Activated naive CD4-positive, alpha-beta T cell treated with anti-CD3 and anti-CD28 coated beads for 36 hours (primary cell): ENCODE data around the gene TNRC6A. TPM values are rescaled to one million over a fixed set of nuclear protein-coding genes. Genes with fewer than 3 reads are reported as not detected.
"Not testable (repeated sequence)": the region's sequence is repeated elsewhere in the genome, so short reads cannot be mapped to it uniquely, and the experiment has no call there.

ENCODE experiments used
- CTCF ChIA-PET: fragments of 350-600 bp; sonication (Branson Sonifier 250); formaldehyde crosslinking; loops from one replicate; lab custom pipeline; 2021; ENCODE audit warnings: antibody characterized with exemption; lab: Charles Lee
- DNase-seq: peaks from one replicate; pipeline ENCODE4 v3.0.0-alpha.2; 2020
- H3K27ac Mint-ChIP-seq: one replicate; pipeline ENCODE4 v1.8.0; 2021; ENCODE audit warnings: mild to moderate bottlenecking, mixed read lengths
- H3K27me3 Mint-ChIP-seq: one replicate; pipeline ENCODE4 v1.8.0; 2021; ENCODE audit warnings: low read depth, mixed read lengths
- H3K36me3 Mint-ChIP-seq: one replicate; pipeline ENCODE4 v1.8.0; 2021; ENCODE audit warnings: low read depth, mixed read lengths
- H3K4me1 Mint-ChIP-seq: one replicate; pipeline ENCODE4 v1.8.0; 2021; ENCODE audit warnings: low read depth, mixed read lengths
- H3K4me3 Mint-ChIP-seq: one replicate; pipeline ENCODE4 v1.8.0; 2021; ENCODE audit warnings: mild to moderate bottlenecking, moderate library complexity, mixed read lengths
- H3K9me3 Mint-ChIP-seq: one replicate; pipeline ENCODE4 v1.8.0; 2021; ENCODE audit warnings: mixed read lengths
- intact Hi-C: fragments of 100-400 bp; cut with micrococcal nuclease; formaldehyde crosslinking; loops from one replicate; pipeline ENCODE4 v1.15.1; 2023
- total RNA-seq, 2 experiments: library from RNA; stranded (reverse); gene quantifications; one replicate each; pipeline ENCODE4 v1.2.3, GENCODE V29; 2021

The TNRC6A gene
- total RNA-seq, 2 experiments from 2014 or later, result 37.2 to 39.0 TPM

DNA sequence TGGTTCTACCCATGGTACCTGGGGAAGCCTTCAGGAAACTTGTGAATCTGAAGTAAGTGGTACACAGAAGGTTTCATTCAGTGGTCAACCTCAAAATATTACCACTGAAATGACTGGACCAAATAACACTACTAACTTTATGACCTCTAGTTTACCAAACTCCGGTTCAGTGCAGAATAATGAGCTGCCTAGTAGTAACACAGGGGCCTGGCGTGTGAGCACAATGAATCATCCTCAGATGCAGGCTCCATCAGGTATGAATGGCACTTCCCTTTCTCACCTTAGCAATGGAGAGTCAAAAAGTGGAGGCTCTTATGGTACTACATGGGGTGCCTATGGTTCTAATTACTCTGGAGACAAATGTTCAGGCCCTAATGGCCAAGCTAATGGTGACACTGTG lies 60.4 kb downstream of the TNRC6A start:
- CTCF ChIA-PET, result no interaction called here
- no peaks in the 10 kb centered on the region for H3K27me3 Mint-ChIP-seq
- no peaks in the 10 kb centered on the region for H3K9me3 Mint-ChIP-seq
- no peak for DNase-seq
- H3K36me3 Mint-ChIP-seq, result peaks cover 39% of the 10 kb centered on the region
- intact Hi-C loops, result no loop called here
- no peak overlapping the region for H3K27ac Mint-ChIP-seq
- no peak overlapping the region for H3K4me3 Mint-ChIP-seq
- H3K4me1 Mint-ChIP-seq, result no peaks in the 10 kb centered on the region

GRCh38 chr16:24800586-24800985 lies 71.1 kb downstream of the TNRC6A start:
- DNase-seq, result no peak
- H3K4me1 Mint-ChIP-seq, result no peaks in the 10 kb centered on the region
- H3K27ac Mint-ChIP-seq, result no peak overlapping the region
- intact Hi-C loops, result loop anchor here (10.0 kb wide), 1 partner anchor 236 kb away; no protein-coding TSS in a partner anchor
- H3K4me3 Mint-ChIP-seq, result no peak overlapping the region
- no peaks in the 10 kb centered on the region for H3K9me3 Mint-ChIP-seq
- CTCF ChIA-PET, result interaction anchor here (2.0 kb wide), 1 partner anchor 285 kb away, joined by 7 read pairs; no protein-coding TSS in a partner anchor
- peaks cover 50% of the 10 kb centered on the region for H3K36me3 Mint-ChIP-seq
- H3K27me3 Mint-ChIP-seq, result no peaks in the 10 kb centered on the region

DNA sequence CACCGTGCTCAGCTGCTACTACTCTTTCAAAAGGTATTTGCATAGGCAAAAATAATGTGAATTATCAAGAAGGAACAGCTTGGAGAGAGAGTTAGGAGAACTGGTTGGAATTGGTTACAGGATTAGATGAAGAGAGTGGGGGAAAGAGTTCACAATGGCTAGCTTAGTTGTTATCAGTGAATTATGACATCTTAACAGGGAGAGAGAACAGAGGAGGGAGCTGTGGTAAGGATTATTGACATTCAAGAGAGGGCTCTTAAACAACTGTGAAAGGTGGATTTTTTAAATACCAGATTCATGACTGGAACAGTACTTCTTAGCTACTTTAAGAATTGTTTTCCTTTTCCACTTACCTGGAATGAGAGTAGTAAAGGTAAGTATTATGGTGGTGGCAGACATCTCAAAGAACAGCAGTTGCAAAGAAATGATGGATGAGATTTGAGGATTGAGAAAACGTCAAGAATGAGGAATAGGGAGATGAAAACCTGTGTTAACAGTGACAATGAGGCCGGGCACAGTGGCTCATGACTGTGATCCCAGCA lies 72.4 kb downstream of the TNRC6A start:
- Mint-ChIP-seq H3K36me3 (peaks cover 50% of the 10 kb centered on the region), H3K27ac (no peak overlapping the region)
- intact Hi-C loops, result loop anchor here (10.0 kb wide), 1 partner anchor 237 kb away; no protein-coding TSS in a partner anchor

DNA sequence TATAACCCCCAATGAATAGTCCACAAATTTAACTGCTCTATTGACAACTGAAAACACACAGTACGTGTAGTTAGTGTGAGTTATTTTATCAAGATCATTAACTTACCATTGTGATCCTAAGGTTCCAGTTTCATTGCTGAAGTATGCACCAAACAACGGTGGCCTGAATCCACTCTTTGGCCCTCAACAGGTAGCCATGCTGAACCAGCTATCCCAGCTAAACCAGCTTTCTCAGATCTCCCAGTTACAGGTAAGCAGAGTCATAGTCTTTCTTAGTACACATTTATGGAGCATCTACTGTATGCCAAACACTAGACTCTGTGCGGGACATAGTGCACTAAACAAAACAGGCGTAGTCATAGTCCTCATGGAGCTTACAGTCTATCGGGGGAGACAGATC lies 76.0 kb downstream of the TNRC6A start:
- Mint-ChIP-seq H3K27me3 (no peaks in the 10 kb centered on the region), H3K4me3 (no peak overlapping the region), H3K4me1 (no peaks in the 10 kb centered on the region), H3K36me3 (peaks cover 47% of the 10 kb centered on the region), H3K27ac (no peak overlapping the region), H3K9me3 (no peaks in the 10 kb centered on the region)
- DNase-seq, result no peak
- intact Hi-C loops, result loop anchor here (5.0 to 10.0 kb wide), 2 partner anchors 223 to 241 kb away; no protein-coding TSS in a partner anchor
- CTCF ChIA-PET, result no interaction called here

More for the DNA sequence above, 72.4 kb downstream of the TNRC6A start:
- no peak for DNase-seq
- H3K27me3 Mint-ChIP-seq, result no peaks in the 10 kb centered on the region
- no peak overlapping the region for H3K4me3 Mint-ChIP-seq
- CTCF ChIA-PET, result interaction anchor here (2.0 kb wide), 1 partner anchor 286 kb away, joined by 7 read pairs; no protein-coding TSS in a partner anchor
- H3K9me3 Mint-ChIP-seq, result no peaks in the 10 kb centered on the region
- H3K4me1 Mint-ChIP-seq, result no peaks in the 10 kb centered on the region

- DNase-seq, result no peak
- Mint-ChIP-seq H3K4me1 (no peaks in the 10 kb centered on the region), H3K27me3 (no peaks in the 10 kb centered on the region), H3K27ac (no peak overlapping the region), H3K4me3 (no peak overlapping the region), H3K9me3 (no peaks in the 10 kb centered on the region), H3K36me3 (peaks cover 41% of the 10 kb centered on the region)
- intact Hi-C loops, result loop anchor here (5.0 to 10.0 kb wide), 2 partner anchors 225 to 242 kb away; no protein-coding TSS in a partner anchor
- CTCF ChIA-PET, result interaction anchor here (1.0 to 1.2 kb wide), 2 partner anchors 51 to 99 kb away, joined by 4 to 5 read pairs; no protein-coding TSS in a partner anchor
Observed at GRCh38 chr16:24807301-24807700, 77.8 kb downstream of the TNRC6A start.

DNA sequence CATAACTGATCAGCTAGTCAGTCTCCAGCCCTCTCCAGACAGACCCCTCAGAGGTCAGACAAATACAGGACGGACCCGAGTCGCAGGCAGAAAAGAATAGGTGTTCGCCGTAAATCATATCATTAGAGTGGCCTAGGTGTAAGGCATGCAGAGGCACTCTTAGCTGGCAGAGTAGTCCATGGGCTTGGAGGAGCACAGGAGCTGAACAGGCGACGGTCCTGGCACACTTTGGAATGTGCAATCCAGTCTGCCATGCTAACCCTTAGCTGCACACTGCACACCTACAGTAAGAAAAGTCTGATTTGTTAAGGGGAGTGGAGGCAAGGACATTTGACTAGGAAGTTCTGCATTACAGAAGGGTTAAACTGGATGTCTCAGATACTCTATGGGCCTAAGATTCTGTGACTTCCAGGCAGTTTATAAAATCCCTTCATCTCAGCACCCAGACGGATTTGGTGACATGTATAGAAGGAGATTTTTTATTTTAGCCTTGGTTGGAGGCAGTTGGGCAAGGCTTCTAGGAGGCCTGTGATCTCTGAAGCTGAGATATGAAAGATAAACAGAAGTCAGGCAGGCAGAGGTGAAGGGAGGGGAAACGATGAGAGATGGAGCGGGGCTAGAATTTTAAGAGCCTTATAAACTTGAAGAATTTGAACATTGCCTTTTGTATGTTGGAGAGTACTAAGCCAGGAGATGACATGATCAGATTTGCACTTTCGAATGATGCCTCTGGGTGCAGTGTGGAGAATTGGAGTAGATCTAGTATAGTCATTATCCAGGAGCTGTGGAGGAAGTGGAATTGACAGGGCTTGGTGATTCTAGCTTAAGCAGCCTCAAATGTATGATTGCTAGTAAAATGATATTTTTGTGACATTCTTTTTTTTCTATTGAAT lies 81.7 kb downstream of the TNRC6A start:
- H3K27me3 Mint-ChIP-seq, result no peaks in the 10 kb centered on the region
- no peak overlapping the region for H3K4me3 Mint-ChIP-seq
- H3K36me3 Mint-ChIP-seq, result peaks cover 39% of the 10 kb centered on the region
- CTCF ChIA-PET, result no interaction called here
- no peaks in the 10 kb centered on the region for H3K4me1 Mint-ChIP-seq
- intact Hi-C loops, result no loop called here
- H3K9me3 Mint-ChIP-seq, result no peaks in the 10 kb centered on the region
- DNase-seq, result no peak
- H3K27ac Mint-ChIP-seq, result peak overlapping the region; percentile 13

GRCh38 chr16:24812813-24813212 lies 83.4 kb downstream of the TNRC6A start:
- H3K4me3 Mint-ChIP-seq, intact Hi-C loops: not testable (repeated sequence)
- H3K36me3 Mint-ChIP-seq, result peaks cover 31% of the 10 kb centered on the region

GRCh38 chr16:24815021-24815420 lies 85.6 kb downstream of the TNRC6A start:
- Mint-ChIP-seq H3K36me3 (peaks cover 37% of the 10 kb centered on the region), H3K27me3 (no peaks in the 10 kb centered on the region), H3K9me3 (no peaks in the 10 kb centered on the region), H3K4me1 (no peaks in the 10 kb centered on the region), H3K27ac (no peak overlapping the region), H3K4me3 (no peak overlapping the region)
- CTCF ChIA-PET, result no interaction called here
- intact Hi-C loops, result no loop called here
- DNase-seq, result no peak

More at GRCh38 chr16:24812813-24813212, 83.4 kb downstream of the TNRC6A start:
- H3K4me1 Mint-ChIP-seq, H3K9me3 Mint-ChIP-seq, H3K27me3 Mint-ChIP-seq, H3K27ac Mint-ChIP-seq, DNase-seq, CTCF ChIA-PET: not testable (repeated sequence)

DNA sequence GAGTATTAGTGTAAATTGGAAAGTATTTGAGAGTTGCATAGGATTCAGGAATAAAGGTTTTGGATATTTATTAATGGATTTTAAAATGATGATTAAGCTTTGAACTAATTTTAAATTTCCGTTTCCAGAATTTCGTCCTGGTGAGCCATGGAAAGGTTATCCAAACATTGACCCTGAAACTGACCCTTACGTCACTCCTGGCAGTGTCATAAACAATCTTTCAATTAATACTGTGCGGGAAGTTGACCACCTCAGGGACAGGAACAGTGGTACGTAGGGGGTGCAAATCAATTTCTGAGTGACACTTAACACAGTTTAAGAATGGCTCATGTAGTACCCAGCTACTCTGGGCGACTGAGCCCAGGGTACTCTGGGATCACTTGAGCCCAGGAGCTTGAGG lies 87.2 kb downstream of the TNRC6A start:
- Mint-ChIP-seq H3K4me3 (no peak overlapping the region), H3K9me3 (no peaks in the 10 kb centered on the region), H3K36me3 (peaks cover 39% of the 10 kb centered on the region), H3K27me3 (no peaks in the 10 kb centered on the region), H3K27ac (no peak overlapping the region), H3K4me1 (no peaks in the 10 kb centered on the region)
- DNase-seq, result no peak
- CTCF ChIA-PET, result interaction anchor here (0.6 to 1.3 kb wide), 2 partner anchors 10 to 191 kb away, joined by 3 to 4 read pairs; no protein-coding TSS in a partner anchor
- intact Hi-C loops, result no loop called here

DNA sequence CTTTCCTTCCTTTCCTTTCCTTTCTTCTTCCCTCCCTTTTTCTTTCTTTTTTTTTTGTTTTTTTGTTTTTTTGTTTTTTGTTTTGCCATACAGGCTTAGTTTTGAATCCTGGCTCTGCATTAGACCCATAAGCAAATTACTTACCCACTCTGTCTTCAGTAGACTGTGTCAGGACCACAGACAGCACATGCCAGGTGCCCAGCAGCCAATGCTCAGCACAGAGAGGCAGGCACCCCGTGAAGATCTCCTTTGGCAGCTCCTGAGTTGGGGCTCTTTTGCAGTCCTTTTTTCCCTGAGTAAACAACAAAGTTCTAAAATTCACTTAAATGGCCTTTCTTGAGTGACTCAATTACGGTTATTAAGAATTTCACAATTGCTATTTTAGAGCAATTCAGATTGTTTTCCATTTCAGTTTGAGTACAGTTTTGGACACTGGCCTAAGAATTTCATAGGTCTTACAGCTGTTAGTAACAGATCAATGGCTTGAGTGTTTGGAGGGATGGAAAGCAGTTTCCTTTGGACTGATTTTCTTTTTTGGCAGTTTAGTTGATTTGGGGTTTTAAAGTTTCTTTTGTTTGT lies 90.1 kb downstream of the TNRC6A start:
- CTCF ChIA-PET, result no interaction called here
- Mint-ChIP-seq H3K27ac (no peak overlapping the region), H3K4me3 (no peak overlapping the region), H3K4me1 (no peaks in the 10 kb centered on the region), H3K36me3 (peaks cover 52% of the 10 kb centered on the region), H3K27me3 (no peaks in the 10 kb centered on the region), H3K9me3 (no peaks in the 10 kb centered on the region)
- DNase-seq, result no peak
- intact Hi-C loops, result no loop called here

GRCh38 chr16:24820522-24820921 lies 91.1 kb downstream of the TNRC6A start:
- CTCF ChIA-PET, result no interaction called here
- Mint-ChIP-seq H3K36me3 (peaks cover 45% of the 10 kb centered on the region), H3K27ac (peak overlapping the region; percentile 5), H3K9me3 (no peaks in the 10 kb centered on the region), H3K27me3 (no peaks in the 10 kb centered on the region), H3K4me1 (no peaks in the 10 kb centered on the region), H3K4me3 (no peak overlapping the region)
- intact Hi-C loops, result no loop called here
- DNase-seq, result no peak

DNA sequence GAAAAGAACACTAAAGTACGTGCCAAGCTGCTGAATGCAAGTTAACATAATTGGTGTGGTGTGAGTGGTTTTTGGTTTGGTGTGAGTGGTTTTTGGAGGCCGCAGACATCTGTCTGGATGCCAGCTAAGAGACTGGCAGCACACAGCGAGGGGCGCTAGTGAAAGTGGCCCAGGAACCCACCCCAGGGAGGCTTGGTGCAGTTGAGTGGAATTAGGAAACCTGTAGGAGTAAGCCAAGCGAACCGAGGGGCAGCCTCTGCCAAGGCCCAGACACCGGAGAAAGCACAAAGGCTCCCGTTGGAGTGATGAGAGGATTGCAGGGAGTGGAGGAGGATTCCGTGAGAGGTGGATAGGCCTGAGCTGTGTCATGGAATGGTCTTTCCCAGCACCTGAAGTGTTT lies 91.7 kb downstream of the TNRC6A start:
- Mint-ChIP-seq H3K4me1 (no peaks in the 10 kb centered on the region), H3K9me3 (no peaks in the 10 kb centered on the region), H3K36me3 (peaks cover 49% of the 10 kb centered on the region), H3K4me3 (no peak overlapping the region), H3K27me3 (no peaks in the 10 kb centered on the region), H3K27ac (peak overlapping the region; percentile 28)
- intact Hi-C loops, result no loop called here
- CTCF ChIA-PET, result interaction anchor here (0.5 kb wide), 1 partner anchor 82 kb away, joined by 5 read pairs; no protein-coding TSS in a partner anchor
- DNase-seq, result no peak
